ENCODE data around the gene SRGAP3.

SRGAP3 gene

DNA sequence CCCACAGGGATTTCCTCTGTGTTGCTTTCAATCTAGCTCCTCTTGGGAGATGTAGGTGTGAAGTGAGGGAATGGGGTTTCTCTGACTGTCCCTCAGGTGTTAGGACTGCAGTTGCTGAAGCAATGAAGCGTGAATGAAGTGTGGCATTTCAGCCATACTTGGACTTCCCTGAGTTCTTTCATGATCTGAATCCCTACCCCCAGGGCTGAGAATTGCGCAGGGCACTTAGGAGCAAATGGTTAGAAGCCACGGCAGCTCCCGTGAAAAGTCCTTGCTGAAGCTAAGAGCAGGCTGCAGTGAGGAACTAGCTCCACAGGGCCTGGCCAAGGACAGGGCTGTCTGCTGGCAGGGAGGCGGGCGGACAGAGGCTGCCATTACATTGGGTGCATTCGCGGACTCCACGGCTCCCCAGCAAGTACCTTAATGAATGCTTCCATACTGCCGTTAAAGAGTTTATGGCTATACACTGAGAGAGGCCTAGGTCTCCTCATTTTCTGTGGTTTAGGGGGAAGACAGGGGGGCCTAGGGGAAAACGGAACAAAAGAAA is 217.1 kb downstream of the SRGAP3 start:
- no peak overlapping the region for H3K9ac ChIP-seq (ENCODE audit: low read length)
- no peaks in the 10 kb centered on the region for H3K27me3 ChIP-seq (ENCODE audit: control insufficient read depth, insufficient read depth, low read length)
- H3K9me3 ChIP-seq (ENCODE audit: control insufficient read depth, low read depth, low read length): no peaks in the 10 kb centered on the region
- no peak overlapping the region for H3K4me3 ChIP-seq (ENCODE audit: low read length)
- H3K27ac ChIP-seq (ENCODE audit: low read length): no peak overlapping the region
- H3K36me3 ChIP-seq (ENCODE audit: control insufficient read depth, low read depth, low read length): no peaks in the 10 kb centered on the region
- H3K4me1 ChIP-seq (ENCODE audit: control insufficient read depth, low read depth, low read length): no peaks in the 10 kb centered on the region

DNA sequence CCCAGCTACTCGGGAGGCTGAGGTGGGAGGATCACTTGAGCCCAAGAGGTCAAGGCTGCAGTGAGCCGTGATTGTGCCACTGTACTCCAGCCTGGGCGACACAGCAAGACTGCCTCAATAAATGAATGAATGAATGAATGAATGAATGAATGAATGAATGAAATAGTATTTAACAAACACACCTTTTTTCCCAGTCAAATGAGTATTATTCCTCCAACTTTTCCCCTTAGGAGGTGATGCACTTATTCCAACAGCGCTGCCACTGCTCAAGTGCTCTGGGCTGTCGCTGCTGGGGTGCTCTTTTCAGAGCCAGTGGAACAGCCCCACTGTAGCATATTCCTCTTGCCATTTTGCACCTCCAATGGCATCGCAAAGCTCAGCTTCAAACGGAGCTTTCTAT is 219.4 kb downstream of the SRGAP3 start:
- H3K27ac ChIP-seq (ENCODE audit: low read length): no peak overlapping the region
- H3K9ac ChIP-seq (ENCODE audit: low read length): no peak overlapping the region
- H3K36me3 ChIP-seq (ENCODE audit: control insufficient read depth, low read depth, low read length): no peaks in the 10 kb centered on the region
- no peaks in the 10 kb centered on the region for H3K9me3 ChIP-seq (ENCODE audit: control insufficient read depth, low read depth, low read length)
- no peaks in the 10 kb centered on the region for H3K27me3 ChIP-seq (ENCODE audit: control insufficient read depth, insufficient read depth, low read length)
- H3K4me3 ChIP-seq (ENCODE audit: low read length): no peak overlapping the region
- no peaks in the 10 kb centered on the region for H3K4me1 ChIP-seq (ENCODE audit: control insufficient read depth, low read depth, low read length)

DNA sequence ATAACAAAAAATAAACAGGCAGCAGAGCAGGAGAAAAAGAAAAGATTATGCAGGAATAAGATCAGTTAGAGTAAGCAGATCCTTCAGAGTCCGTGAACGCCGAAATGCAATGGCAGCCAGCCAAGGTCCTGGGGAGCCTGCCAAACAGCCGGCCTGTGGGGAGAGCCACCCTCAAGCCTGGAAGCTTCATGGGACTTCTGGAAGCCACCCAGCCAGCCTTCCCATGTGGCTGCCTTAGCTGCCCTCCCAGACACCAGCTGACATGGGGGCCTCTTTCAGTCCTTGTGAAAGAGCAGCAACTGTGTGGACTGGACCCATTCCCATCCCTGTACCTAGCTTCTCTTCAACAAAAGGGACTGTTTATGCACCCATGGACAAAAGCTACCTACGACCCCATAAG is 221.3 kb downstream of the SRGAP3 start:
- Histone ChIP-seq H3K36me3 (ENCODE audit: control insufficient read depth, low read depth, low read length) (no peaks in the 10 kb centered on the region), H3K9ac (ENCODE audit: low read length) (no peak overlapping the region), H3K4me1 (ENCODE audit: control insufficient read depth, low read depth, low read length) (no peaks in the 10 kb centered on the region), H3K9me3 (ENCODE audit: control insufficient read depth, low read depth, low read length) (no peaks in the 10 kb centered on the region), H3K27ac (ENCODE audit: low read length) (no peak overlapping the region), H3K4me3 (ENCODE audit: low read length) (no peak overlapping the region), H3K27me3 (ENCODE audit: control insufficient read depth, insufficient read depth, low read length) (no peaks in the 10 kb centered on the region)

DNA sequence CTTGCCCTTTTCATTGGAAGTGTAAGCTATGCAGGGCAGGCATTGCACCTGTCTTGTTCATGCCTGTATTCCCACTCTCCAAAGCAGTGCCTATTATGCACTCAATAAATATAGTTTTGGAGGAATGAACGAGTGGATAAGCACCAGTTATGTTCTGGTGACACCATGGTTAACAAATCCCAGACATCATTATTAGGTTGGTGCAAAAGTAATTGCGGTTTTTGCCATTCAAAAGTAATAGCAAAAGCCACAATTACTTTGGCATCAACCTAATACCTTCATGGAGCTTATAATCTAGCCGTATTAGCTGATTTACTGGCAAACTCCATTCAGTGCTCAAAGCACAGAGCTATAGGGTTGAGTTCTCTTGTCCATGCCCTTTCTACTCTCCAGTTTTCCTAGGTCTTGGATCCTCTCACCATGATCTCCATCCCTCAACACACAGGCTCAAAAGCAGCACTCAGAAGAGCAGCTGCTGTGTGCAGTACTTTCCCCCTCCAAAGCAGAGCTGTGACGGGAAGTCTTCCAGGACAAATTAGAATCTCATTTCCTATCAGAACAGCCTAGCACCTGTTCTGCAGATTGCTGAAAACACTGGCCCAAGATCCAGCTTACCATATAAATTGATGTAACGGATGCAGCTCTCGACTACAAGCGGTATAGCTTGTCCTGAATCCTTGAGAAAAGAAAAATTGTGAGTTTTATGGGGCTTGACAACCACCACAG is 223.0 kb downstream of the SRGAP3 start:
- H3K27me3 ChIP-seq (ENCODE audit: control insufficient read depth, insufficient read depth, low read length): no peaks in the 10 kb centered on the region
- H3K4me1 ChIP-seq (ENCODE audit: control insufficient read depth, low read depth, low read length): peaks cover 3% of the 10 kb centered on the region
- H3K36me3 ChIP-seq (ENCODE audit: control insufficient read depth, low read depth, low read length): no peaks in the 10 kb centered on the region
- H3K9me3 ChIP-seq (ENCODE audit: control insufficient read depth, low read depth, low read length): no peaks in the 10 kb centered on the region
- H3K9ac ChIP-seq (ENCODE audit: low read length): no peak overlapping the region
- H3K4me3 ChIP-seq (ENCODE audit: low read length): no peak overlapping the region
- no peak overlapping the region for H3K27ac ChIP-seq (ENCODE audit: low read length)

DNA sequence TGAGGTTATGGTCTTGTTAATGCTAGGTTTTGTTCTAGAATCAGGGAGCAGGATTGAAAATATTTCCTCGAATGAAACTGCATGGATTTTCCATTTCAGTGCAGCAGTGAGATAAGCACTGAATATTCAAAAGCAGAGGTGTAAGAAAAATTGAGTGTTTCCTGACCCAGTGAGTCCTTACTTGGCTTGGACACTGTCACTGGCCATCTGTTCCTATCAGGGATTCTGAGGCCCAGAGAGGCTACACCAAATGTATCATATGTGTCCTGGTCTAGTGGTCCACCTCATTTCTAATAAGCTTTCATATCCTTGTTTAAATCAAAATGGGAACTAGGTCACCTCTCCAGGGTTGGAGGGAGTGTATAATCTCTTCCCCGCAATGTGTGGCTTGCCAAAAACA is 225.1 kb downstream of the SRGAP3 start:
- Histone ChIP-seq H3K36me3 (ENCODE audit: control insufficient read depth, low read depth, low read length) (no peaks in the 10 kb centered on the region), H3K4me1 (ENCODE audit: control insufficient read depth, low read depth, low read length) (peaks cover 10% of the 10 kb centered on the region), H3K4me3 (ENCODE audit: low read length) (no peak overlapping the region), H3K9me3 (ENCODE audit: control insufficient read depth, low read depth, low read length) (no peaks in the 10 kb centered on the region), H3K9ac (ENCODE audit: low read length) (no peak overlapping the region), H3K27ac (ENCODE audit: low read length) (no peak overlapping the region), H3K27me3 (ENCODE audit: control insufficient read depth, insufficient read depth, low read length) (no peaks in the 10 kb centered on the region)

DNA sequence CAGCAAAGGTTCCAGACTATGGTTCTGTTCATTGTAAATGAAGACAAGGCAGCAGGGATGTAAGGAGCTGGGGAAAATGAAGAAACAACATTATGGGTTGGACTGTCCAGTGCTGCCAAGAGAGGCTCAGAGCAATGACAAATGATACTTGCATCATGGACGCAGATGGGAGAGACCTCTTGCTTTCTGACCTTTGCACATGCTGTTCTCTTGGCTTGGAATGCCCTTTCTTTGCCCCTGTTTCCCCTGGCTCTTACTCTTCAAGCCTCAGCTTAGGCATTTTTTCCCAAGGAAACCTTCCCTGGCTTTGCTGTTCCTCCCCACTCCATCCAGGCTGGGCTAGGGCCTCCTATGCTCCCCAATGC is 226.2 kb downstream of the SRGAP3 start:
- Histone ChIP-seq H3K4me3 (ENCODE audit: low read length) (no peak overlapping the region), H3K9ac (ENCODE audit: low read length) (no peak overlapping the region), H3K9me3 (ENCODE audit: control insufficient read depth, low read depth, low read length) (no peaks in the 10 kb centered on the region), H3K27ac (ENCODE audit: low read length) (no peak overlapping the region), H3K4me1 (ENCODE audit: control insufficient read depth, low read depth, low read length) (peaks cover 10% of the 10 kb centered on the region), H3K27me3 (ENCODE audit: control insufficient read depth, insufficient read depth, low read length) (no peaks in the 10 kb centered on the region), H3K36me3 (ENCODE audit: control insufficient read depth, low read depth, low read length) (no peaks in the 10 kb centered on the region)

DNA sequence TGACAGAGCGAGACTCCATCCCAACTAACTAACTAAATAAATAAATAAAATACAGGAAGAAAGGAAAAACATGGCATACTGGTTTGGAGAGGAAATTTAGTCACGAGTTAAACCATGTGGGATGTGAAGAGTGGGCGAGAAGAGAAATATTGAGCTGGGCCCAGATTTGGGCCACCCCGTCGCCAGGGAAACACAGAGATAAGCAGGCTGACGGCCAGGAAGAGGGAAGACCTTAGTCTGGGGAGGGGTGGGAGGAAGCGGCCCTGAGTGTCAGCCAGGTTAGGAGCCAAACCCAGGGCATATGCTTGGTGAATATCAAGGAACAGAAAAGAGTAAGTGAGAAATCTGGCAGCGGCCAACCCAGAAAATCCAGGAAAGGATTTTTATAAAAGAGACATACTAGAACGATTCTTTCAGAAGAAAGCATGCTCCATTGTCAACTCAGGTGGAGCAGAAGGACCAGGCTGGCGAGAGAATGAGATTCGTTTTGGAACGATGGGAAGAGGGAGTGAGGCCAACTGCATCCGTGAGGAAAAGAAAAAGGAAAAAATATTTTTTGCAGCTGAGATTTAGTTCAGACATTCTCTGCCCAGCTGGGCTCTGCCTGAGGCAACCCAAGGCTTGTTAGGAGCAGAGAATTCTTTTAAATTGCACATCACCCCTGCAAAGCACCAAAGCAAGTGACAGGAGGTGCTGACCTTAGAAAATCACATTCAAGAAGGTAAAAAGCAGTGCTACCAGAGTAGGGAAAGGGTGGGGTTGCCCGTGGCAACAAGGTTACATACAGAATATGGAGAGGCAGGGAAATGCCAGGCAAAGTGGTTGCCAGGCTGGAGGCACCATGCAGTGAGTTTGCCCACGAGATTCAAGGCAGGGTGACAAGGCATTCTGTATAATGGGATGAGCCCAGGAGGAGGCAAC is 226.9 kb downstream of the SRGAP3 start:
- no peaks in the 10 kb centered on the region for H3K36me3 ChIP-seq (ENCODE audit: control insufficient read depth, low read depth, low read length)

DNA sequence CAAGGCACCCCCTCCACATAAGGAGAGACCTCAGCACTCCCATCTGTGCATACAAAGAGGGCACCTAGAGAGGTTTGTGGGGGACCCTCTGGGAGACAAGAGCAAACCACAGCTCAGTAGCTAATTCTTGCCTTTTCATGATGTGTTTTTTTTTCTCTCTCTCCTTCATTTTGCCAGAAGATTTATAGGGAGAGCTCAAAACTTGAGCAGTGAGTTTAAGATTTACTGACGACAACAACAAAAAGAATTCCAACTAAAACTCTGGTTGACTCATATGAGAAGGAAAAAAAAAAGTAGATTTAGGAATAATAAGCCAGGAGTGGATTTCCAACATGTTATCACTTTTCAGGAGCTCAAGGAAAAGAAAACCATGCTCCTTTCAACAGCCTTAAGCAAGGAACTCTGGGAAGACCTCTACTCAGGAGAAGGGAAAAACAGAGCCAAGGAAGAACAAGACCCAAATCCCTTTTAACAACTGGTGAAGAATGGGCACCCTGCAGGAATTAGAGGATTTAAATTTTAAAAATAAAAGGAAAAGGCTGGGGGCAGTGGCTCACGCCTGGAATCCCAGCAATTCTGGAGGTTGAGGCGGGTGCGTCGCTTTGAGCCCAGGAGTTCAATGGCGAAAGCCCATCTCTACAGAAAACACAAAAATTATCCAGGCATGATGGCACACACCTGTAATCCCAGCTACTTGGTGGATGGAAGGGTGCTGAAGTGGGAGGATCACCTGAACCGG is 228.0 kb downstream of the SRGAP3 start:
- H3K4me3 ChIP-seq (ENCODE audit: low read length): no peak overlapping the region
- no peaks in the 10 kb centered on the region for H3K27me3 ChIP-seq (ENCODE audit: control insufficient read depth, insufficient read depth, low read length)
- no peak overlapping the region for H3K9ac ChIP-seq (ENCODE audit: low read length)
- no peaks in the 10 kb centered on the region for H3K9me3 ChIP-seq (ENCODE audit: control insufficient read depth, low read depth, low read length)
- H3K4me1 ChIP-seq (ENCODE audit: control insufficient read depth, low read depth, low read length): peaks cover 10% of the 10 kb centered on the region
- no peaks in the 10 kb centered on the region for H3K36me3 ChIP-seq (ENCODE audit: control insufficient read depth, low read depth, low read length)
- H3K27ac ChIP-seq (ENCODE audit: low read length): no peak overlapping the region

More for the DNA sequence above, 226.9 kb downstream of the SRGAP3 start:
- Histone ChIP-seq H3K27ac (ENCODE audit: low read length) (no peak overlapping the region), H3K9me3 (ENCODE audit: control insufficient read depth, low read depth, low read length) (no peaks in the 10 kb centered on the region), H3K9ac (ENCODE audit: low read length) (no peak overlapping the region), H3K4me1 (ENCODE audit: control insufficient read depth, low read depth, low read length) (peaks cover 10% of the 10 kb centered on the region), H3K4me3 (ENCODE audit: low read length) (no peak overlapping the region), H3K27me3 (ENCODE audit: control insufficient read depth, insufficient read depth, low read length) (no peaks in the 10 kb centered on the region)

DNA sequence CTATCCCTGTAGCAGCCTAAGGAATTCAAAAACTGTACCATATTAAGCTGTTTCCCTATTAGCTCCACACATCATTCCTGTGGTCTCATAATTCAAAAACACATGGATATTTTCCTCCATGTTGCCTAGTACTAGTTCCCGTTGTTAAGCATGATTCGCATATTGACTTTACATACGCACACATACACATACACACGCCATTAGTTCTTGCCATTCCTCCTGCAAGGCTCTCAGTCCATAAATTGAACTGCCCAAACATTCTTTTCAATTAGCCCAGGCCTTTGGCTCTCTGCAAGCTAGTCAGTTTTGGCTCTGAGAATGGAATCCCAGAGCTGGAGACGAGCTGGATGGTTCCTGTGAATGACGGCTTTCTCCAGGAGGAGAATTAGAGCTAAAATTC is 229.0 kb downstream of the SRGAP3 start:
- Histone ChIP-seq H3K9ac (ENCODE audit: low read length) (no peak overlapping the region), H3K36me3 (ENCODE audit: control insufficient read depth, low read depth, low read length) (no peaks in the 10 kb centered on the region), H3K27me3 (ENCODE audit: control insufficient read depth, insufficient read depth, low read length) (no peaks in the 10 kb centered on the region), H3K9me3 (ENCODE audit: control insufficient read depth, low read depth, low read length) (no peaks in the 10 kb centered on the region), H3K27ac (ENCODE audit: low read length) (no peak overlapping the region), H3K4me3 (ENCODE audit: low read length) (no peak overlapping the region), H3K4me1 (ENCODE audit: control insufficient read depth, low read depth, low read length) (peaks cover 10% of the 10 kb centered on the region)

DNA sequence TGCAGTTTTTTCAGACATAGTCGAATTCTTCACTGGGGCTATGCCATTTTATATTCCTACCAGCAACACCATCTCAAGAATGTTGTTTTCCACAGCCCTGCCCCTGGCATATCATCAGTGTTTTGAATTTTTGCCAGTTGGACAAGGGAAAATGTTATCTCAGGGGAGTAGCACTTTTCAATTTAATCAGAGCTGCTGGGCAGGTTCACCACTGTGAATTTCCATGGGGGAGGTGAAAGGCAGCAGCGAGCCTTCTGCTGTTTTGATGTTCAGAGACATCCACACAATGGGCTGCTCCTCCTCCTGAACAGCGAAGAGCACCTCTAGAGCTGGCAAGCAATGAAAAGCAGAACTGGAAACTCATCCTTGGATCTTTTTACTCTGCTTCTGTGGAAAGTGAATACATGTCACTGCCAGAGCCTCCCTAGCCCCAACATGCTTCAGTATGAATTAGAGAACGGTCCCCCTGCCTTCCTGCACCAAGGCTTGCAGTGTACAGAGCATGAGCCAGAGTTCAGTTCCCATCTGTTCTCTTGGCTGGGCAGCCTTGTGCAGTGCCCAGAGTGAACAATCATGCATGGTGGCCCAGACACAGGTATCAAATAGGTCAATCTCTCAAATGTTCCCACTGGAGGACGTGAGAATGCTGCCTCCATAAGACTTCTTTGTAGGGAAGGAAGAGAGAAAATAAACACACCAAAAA is 230.0 kb downstream of the SRGAP3 start:
- Histone ChIP-seq H3K27me3 (ENCODE audit: control insufficient read depth, insufficient read depth, low read length) (no peaks in the 10 kb centered on the region), H3K4me3 (ENCODE audit: low read length) (no peak overlapping the region), H3K9ac (ENCODE audit: low read length) (no peak overlapping the region), H3K4me1 (ENCODE audit: control insufficient read depth, low read depth, low read length) (peaks cover 10% of the 10 kb centered on the region), H3K27ac (ENCODE audit: low read length) (no peak overlapping the region), H3K36me3 (ENCODE audit: control insufficient read depth, low read depth, low read length) (no peaks in the 10 kb centered on the region), H3K9me3 (ENCODE audit: control insufficient read depth, low read depth, low read length) (no peaks in the 10 kb centered on the region)

DNA sequence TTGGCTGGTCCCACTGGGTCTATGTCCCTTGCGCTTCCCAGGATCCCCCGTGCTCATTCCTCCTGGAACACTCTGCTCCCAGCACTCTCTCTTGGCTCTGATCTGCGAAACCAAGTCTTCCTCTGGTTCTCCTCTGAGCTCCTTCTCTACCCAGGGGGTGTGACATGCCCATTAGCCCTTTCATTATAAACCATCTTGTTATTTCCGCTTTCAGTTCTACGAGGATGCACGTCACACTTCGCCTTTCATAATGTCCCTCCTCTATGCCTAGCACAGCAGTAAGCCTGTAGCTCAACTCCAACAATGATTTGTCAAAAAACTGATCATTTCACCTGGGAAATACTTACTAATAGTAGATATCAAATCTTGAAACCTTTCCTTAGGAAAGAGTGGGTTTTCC is 234.2 kb downstream of the SRGAP3 start:
- H3K9me3 ChIP-seq (ENCODE audit: control insufficient read depth, low read depth, low read length): no peaks in the 10 kb centered on the region
- H3K9ac ChIP-seq (ENCODE audit: low read length): no peak overlapping the region
- H3K4me1 ChIP-seq (ENCODE audit: control insufficient read depth, low read depth, low read length): no peaks in the 10 kb centered on the region
- no peak overlapping the region for H3K4me3 ChIP-seq (ENCODE audit: low read length)
- no peak overlapping the region for H3K27ac ChIP-seq (ENCODE audit: low read length)
- H3K27me3 ChIP-seq (ENCODE audit: control insufficient read depth, insufficient read depth, low read length): no peaks in the 10 kb centered on the region
- no peaks in the 10 kb centered on the region for H3K36me3 ChIP-seq (ENCODE audit: control insufficient read depth, low read depth, low read length)
